SH-SY5Y (cell line): ENCODE data around the gene PRAMEF9.
"Not testable (repeated sequence)": the region's sequence is repeated elsewhere in the genome, so short reads cannot be mapped to it uniquely, and the experiment has no call there.

Experiments
- GATA2 ChIP-seq: IDR thresholded peaks from 2 replicates; pipeline ENCODE4 v1.6.1; 2011; ENCODE audit warnings: mild to moderate bottlenecking, low read depth, low read length
- GATA3 ChIP-seq: IDR thresholded peaks from 2 replicates; pipeline ENCODE4 v1.6.1; 2011; ENCODE audit warnings: low read depth, mild to moderate bottlenecking, low read length, moderate library complexity

Gene PRAMEF9

GRCh38 chr1:13171548-13171947 lies at the start of gene PRAMEF9:
Gene PRAMEF9 (plus strand): TSS chr1:13171848. CDS start chr1:13175281, 3,433 bp downstream.
- TF ChIP-seq GATA3, GATA2: not testable (repeated sequence)

- not testable (repeated sequence) for TF ChIP-seq GATA3, GATA2
Measured at GRCh38 chr1:13155909-13156308, 15.7 kb upstream of the PRAMEF9 start, which contains the start of gene PRAMEF26. Gene PRAMEF26 (minus strand): TSS chr1:13156009. CDS start chr1:13153095, 2,914 bp downstream.

- not testable (repeated sequence) for TF ChIP-seq GATA2, GATA3
Measured at GRCh38 chr1:13165531-13165930, 6.1 kb upstream of the PRAMEF9 start, which contains the start of gene HNRNPCL4. Gene HNRNPCL4 (minus strand): TSS chr1:13165631. CDS start chr1:13165467, 164 bp downstream.

- not testable (repeated sequence) for TF ChIP-seq GATA3, GATA2
Measured at GRCh38 chr1:13201309-13201708, 29.7 kb downstream of the PRAMEF9 start, which contains the start of gene PRAMEF13. Gene PRAMEF13 (minus strand): TSS chr1:13201409. CDS start chr1:13199589, 1,820 bp downstream.

GRCh38 chr1:13224480-13225060 lies 52.9 kb downstream of the PRAMEF9 start:
- TF ChIP-seq GATA2 (no peak), GATA3 (no peak)

GRCh38 chr1:13225675-13226204 lies 54.1 kb downstream of the PRAMEF9 start, which contains the start of gene PRAMEF18:
Gene PRAMEF18 (minus strand): TSS chr1:13226154. CDS start chr1:13226106, 48 bp downstream.
- TF ChIP-seq GATA3, GATA2: not testable (repeated sequence)

- TF ChIP-seq GATA3 (no peak), GATA2 (no peak)
Measured at GRCh38 chr1:13228343-13228781, 56.7 kb downstream of the PRAMEF9 start.
